ENCODE data around the gene SLIT2. TPM values are rescaled to one million over a fixed set of nuclear protein-coding genes. Genes with fewer than 3 reads are reported as not detected.

Gene SLIT2
- total and polyA plus RNA-seq, 7 donors = 0.23 to 49.0 (median 27.0) TPM

DNA sequence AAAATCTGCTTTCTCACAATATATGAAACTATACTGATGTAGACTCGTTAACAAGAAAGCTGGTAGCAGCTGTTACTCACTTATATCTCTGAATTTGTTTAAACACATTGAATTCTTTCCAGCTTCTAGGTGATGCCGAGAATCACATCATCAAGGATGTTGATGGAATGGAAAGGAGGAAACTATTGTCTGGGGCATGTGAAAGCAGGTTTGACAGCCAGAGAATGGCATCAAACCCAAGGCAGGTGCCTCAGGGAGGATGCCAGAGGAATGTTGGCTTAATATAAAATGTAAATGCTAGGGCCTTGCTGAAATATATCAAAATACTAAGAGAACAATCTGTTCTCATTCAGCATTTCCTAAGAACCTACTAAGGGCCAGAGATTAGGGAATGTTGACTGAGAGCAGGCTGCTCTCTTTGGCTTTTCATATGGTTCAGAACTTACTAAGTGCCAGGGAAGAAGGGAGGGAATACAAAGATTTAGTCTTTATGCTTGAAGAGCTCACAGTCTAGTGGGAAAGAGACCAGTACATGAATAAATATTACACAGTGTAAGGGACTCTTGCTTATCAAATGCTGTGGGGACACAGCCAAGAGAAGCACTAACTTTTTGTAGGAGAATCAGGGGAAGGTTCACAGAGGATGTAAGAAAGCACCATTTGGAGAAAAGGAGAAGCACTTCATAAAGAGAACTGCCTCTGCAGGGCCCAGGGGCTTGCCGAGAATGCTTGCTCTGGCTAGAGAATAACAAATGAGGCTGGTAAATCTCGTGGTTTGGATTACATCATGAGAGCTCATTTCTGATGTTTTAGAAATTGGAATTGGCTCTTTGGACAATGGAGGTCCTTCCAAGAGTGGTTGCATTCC lies 14.7 kb downstream of the SLIT2 start:
- Histone ChIP-seq H3K27me3 (no peaks in the 10 kb centered on the region), H3K4me3 (no peak overlapping the region), H3K27ac (peak overlapping the region; percentile 2 to 72 (median 60)), H3K36me3 (no peaks in the 10 kb centered on the region), H3K4me1 (peaks cover 0 to 22% (median 10%) of the 10 kb centered on the region in 4 donors), H3K9me3 (no peaks in the 10 kb centered on the region)
- intact Hi-C loops (cut with DNase I) = no loop called here
- TF ChIP-seq POLR2AphosphoS5 (IDR thresholded peaks at IDR 0.05) = no peak
- no peak for TF ChIP-seq POLR2A (IDR thresholded peaks at IDR 0.05)
- no peak for TF ChIP-seq EP300 (IDR thresholded peaks at IDR 0.05)
- TF ChIP-seq, protein P1, sequence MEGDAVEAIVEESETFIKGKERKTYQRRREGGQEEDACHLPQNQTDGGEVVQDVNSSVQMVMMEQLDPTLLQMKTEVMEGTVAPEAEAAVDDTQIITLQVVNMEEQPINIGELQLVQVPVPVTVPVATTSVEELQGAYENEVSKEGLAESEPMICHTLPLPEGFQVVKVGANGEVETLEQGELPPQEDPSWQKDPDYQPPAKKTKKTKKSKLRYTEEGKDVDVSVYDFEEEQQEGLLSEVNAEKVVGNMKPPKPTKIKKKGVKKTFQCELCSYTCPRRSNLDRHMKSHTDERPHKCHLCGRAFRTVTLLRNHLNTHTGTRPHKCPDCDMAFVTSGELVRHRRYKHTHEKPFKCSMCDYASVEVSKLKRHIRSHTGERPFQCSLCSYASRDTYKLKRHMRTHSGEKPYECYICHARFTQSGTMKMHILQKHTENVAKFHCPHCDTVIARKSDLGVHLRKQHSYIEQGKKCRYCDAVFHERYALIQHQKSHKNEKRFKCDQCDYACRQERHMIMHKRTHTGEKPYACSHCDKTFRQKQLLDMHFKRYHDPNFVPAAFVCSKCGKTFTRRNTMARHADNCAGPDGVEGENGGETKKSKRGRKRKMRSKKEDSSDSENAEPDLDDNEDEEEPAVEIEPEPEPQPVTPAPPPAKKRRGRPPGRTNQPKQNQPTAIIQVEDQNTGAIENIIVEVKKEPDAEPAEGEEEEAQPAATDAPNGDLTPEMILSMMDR (IDR thresholded peaks at IDR 0.05) = no peak
- WGBS, 2 donors = 60 to 75% methylated on average over 4 of the region's 4 CpGs
- peak; percentile 61 for DNase-seq

DNA sequence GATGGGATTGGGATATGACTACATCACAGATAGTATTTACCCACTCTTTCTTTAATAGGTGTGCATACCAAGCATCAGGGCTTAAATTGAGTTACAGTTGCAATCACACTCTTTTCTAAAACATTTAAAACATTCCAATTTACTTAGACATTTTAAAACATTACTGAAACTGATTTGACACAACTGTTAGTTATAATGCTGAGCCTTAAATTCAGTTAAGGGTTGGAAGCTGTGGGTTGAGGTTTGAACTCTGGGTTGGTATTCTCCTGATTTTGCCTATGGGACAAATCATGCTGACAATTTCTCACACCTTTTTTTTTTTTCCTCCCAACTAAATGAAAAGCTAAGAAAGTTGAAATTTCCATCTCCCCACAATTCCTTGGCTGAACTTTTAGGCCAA lies 16.3 kb downstream of the SLIT2 start:
- intact Hi-C loops (cut with DNase I) = no loop called here
- TF ChIP-seq, protein P1 (IDR thresholded peaks at IDR 0.05) = no peak
- no peak for TF ChIP-seq POLR2A (IDR thresholded peaks at IDR 0.05)
- no peak for TF ChIP-seq POLR2AphosphoS5 (IDR thresholded peaks at IDR 0.05)
- no peak for TF ChIP-seq EP300 (IDR thresholded peaks at IDR 0.05)
- H3K4me3 ChIP-seq = no peak overlapping the region
- H3K27ac ChIP-seq = peak overlapping the region in 1 of 4 donors; percentile 72
- H3K9me3 ChIP-seq = no peaks in the 10 kb centered on the region
- H3K27me3 ChIP-seq = no peaks in the 10 kb centered on the region
- H3K4me1 ChIP-seq = peaks cover 0 to 22% (median 10%) of the 10 kb centered on the region in 4 donors
- no peak for DNase-seq
- no peaks in the 10 kb centered on the region for H3K36me3 ChIP-seq

DNA sequence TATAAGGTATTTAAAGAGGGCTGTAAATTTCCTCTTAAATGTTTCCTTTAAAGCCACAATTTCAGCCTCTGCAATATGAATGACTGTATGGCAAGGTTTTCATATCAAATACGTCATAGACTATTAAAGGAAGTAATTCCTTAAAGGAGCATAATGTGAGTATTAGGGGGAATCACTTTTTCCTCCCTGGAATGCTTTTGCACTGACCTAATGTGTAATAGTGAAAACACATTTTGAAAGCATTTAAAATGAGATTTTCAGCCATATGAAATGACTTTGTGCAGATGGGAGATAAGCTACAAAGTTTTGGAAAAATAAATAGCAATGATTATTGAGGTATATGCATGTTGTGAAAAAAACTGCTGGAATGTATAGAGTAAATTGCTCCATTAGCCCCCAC lies 17.6 kb downstream of the SLIT2 start:
- WGBS, 2 donors = 68 to 77% methylated on average over 1 of the region's 1 CpG
- no peaks in the 10 kb centered on the region for H3K27me3 ChIP-seq
- intact Hi-C loops (cut with DNase I) = no loop called here
- no peak overlapping the region for H3K27ac ChIP-seq
- no peak for DNase-seq
- no peaks in the 10 kb centered on the region for H3K36me3 ChIP-seq
- no peak for TF ChIP-seq POLR2A (IDR thresholded peaks at IDR 0.05)
- TF ChIP-seq, protein P1 (IDR thresholded peaks at IDR 0.05) = no peak
- no peak for TF ChIP-seq EP300 (IDR thresholded peaks at IDR 0.05)
- TF ChIP-seq POLR2AphosphoS5 (IDR thresholded peaks at IDR 0.05) = no peak
- no peak overlapping the region for H3K4me3 ChIP-seq
- H3K4me1 ChIP-seq = peaks cover 0 to 30% (median 10%) of the 10 kb centered on the region in 4 donors
- no peaks in the 10 kb centered on the region for H3K9me3 ChIP-seq

DNA sequence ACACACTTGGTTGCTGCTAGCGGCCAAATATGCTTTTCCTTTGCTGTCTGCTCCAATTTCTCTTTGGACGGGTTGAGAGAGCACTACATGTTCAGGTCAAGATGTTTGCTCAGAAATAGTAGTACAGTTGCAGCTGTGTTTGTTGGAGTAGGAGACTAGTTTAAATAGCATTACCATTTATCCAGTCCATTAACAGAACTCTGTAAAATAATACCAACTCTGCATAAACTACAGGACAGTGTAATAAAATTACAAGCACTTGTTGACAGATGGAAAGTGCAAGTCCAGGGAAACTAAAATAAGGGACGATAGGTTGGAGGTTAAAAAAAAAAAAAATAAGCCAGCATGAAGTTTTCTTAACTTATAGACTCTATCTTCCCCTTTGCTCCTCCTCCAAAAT lies 20.2 kb downstream of the SLIT2 start:
- H3K4me3 ChIP-seq = no peak overlapping the region
- DNase-seq = no peak
- H3K9me3 ChIP-seq = no peaks in the 10 kb centered on the region
- 67 to 73% methylated on average over 3 of the region's 3 CpGs for WGBS, 2 donors
- no peak for TF ChIP-seq POLR2AphosphoS5 (IDR thresholded peaks at IDR 0.05)
- TF ChIP-seq, protein P1 (IDR thresholded peaks at IDR 0.05) = no peak
- no peak for TF ChIP-seq POLR2A (IDR thresholded peaks at IDR 0.05)
- TF ChIP-seq EP300 (IDR thresholded peaks at IDR 0.05) = no peak
- H3K27me3 ChIP-seq = no peaks in the 10 kb centered on the region
- intact Hi-C loops (cut with DNase I) = no loop called here
- no peaks in the 10 kb centered on the region for H3K36me3 ChIP-seq
- peaks cover 0 to 24% (median 0%) of the 10 kb centered on the region in 4 donors for H3K4me1 ChIP-seq
- H3K27ac ChIP-seq = no peak overlapping the region
